Measurements from ENCODE around the gene CPEB2.

Gene CPEB2

GRCh38 chr4:15035159-15035558, 32.9 kb downstream of the CPEB2 start:
- in situ Hi-C loops (cut with HindIII; ENCODE audit: low sequenced_read_pairs), result no loop called here
- TF ChIP-seq CTCF (IDR thresholded peaks at IDR 0.05; ENCODE audit: low read depth, low read length, missing control alignments), result no peak
- no peak overlapping the region for H3K4me3 ChIP-seq (ENCODE audit: low read depth, low read length)
- no peak for DNase-seq (ENCODE audit: low read depth)

- no peak for TF ChIP-seq CTCF (IDR thresholded peaks at IDR 0.05; ENCODE audit: low read depth, low read length, missing control alignments)
- in situ Hi-C loops (cut with HindIII; ENCODE audit: low sequenced_read_pairs), result no loop called here
- DNase-seq (ENCODE audit: low read depth), result no peak
These were observed 35.8 kb downstream of the CPEB2 start for GRCh38 chr4:15037923-15038541.

GRCh38 chr4:15040916-15041463, 38.7 kb downstream of the CPEB2 start:
- no peak for TF ChIP-seq CTCF (IDR thresholded peaks at IDR 0.05; ENCODE audit: low read depth, low read length, missing control alignments)
- no peak for DNase-seq (ENCODE audit: low read depth)
- in situ Hi-C loops (cut with HindIII; ENCODE audit: low sequenced_read_pairs), result no loop called here
- no peak overlapping the region for H3K4me3 ChIP-seq (ENCODE audit: low read depth, low read length)

More at GRCh38 chr4:15037923-15038541, 35.8 kb downstream of the CPEB2 start:
- no peak overlapping the region for H3K4me3 ChIP-seq (ENCODE audit: low read depth, low read length)

- no peak for TF ChIP-seq CTCF (IDR thresholded peaks at IDR 0.05; ENCODE audit: low read depth, low read length, missing control alignments)
- no peak overlapping the region for H3K4me3 ChIP-seq (ENCODE audit: low read depth, low read length)
- in situ Hi-C loops (cut with HindIII; ENCODE audit: low sequenced_read_pairs), result no loop called here
- DNase-seq (ENCODE audit: low read depth), result no peak
These were observed 40.4 kb downstream of the CPEB2 start for GRCh38 chr4:15042529-15043167.

- in situ Hi-C loops (cut with HindIII; ENCODE audit: low sequenced_read_pairs), result no loop called here
- TF ChIP-seq CTCF (IDR thresholded peaks at IDR 0.05; ENCODE audit: low read depth, low read length, missing control alignments), result no peak
- H3K4me3 ChIP-seq (ENCODE audit: low read depth, low read length), result no peak overlapping the region
- no peak for DNase-seq (ENCODE audit: low read depth)
These were observed 40.9 kb downstream of the CPEB2 start for GRCh38 chr4:15043226-15043625.

- no peak for DNase-seq (ENCODE audit: low read depth)
- H3K4me3 ChIP-seq (ENCODE audit: low read depth, low read length), result no peak overlapping the region
- in situ Hi-C loops (cut with HindIII; ENCODE audit: low sequenced_read_pairs), result no loop called here
- no peak for TF ChIP-seq CTCF (IDR thresholded peaks at IDR 0.05; ENCODE audit: low read depth, low read length, missing control alignments)
These were observed 41.6 kb downstream of the CPEB2 start for GRCh38 chr4:15043922-15044321.
